K562 (cell line): ENCODE measurements around the gene NAPA. TPM values are rescaled to one million over a fixed set of nuclear protein-coding genes. Genes with fewer than 3 reads are reported as not detected.
A peak's percentile ranks its signal among the peaks of the same experiment; 100 is the strongest.

ENCODE experiments used
- ATF7 ChIP-seq: fragments of 450-650 bp; IDR thresholded peaks from 2 replicates; pipeline ENCODE4 v1.7.1; 2014; ENCODE audit warnings: mild to moderate bottlenecking, moderate library complexity
- CAMTA2 ChIP-seq: fragments of 250-450 bp; sonication (Bioruptor Pico); conservative IDR thresholded peaks from 2 replicates; pipeline ENCODE4 v1.5.1; 2022
- CHD7 ChIP-seq: fragments of 200-600 bp; sonication (generic); IDR thresholded peaks from one replicate; pipeline ENCODE4 v1.6.1; 2012; ENCODE audit warnings: mild to moderate bottlenecking, low read depth, low read length, inconsistent platforms
- CREM ChIP-seq: IDR thresholded peaks from 2 replicates; pipeline ENCODE4 v1.6.1; 2014; ENCODE audit warnings: antibody characterized with exemption, low read depth
- HIVEP1 ChIP-seq: fragments of 250-450 bp; sonication (Bioruptor Pico); IDR thresholded peaks from 2 replicates; pipeline ENCODE4 v1.4.0; 2020; ENCODE audit warnings: mild to moderate bottlenecking
- POU5F1 ChIP-seq: fragments of 150-350 bp; IDR thresholded peaks from 2 replicates; pipeline ENCODE4 v1.6.1; 2014; ENCODE audit warnings: borderline replicate concordance, low read length, low read depth, mild to moderate bottlenecking; ENCODE audit not compliant: partially characterized antibody
- RBFOX2 ChIP-seq: fragments of 200-400 bp; formaldehyde crosslinking; IDR thresholded peaks from 2 replicates; pipeline ENCODE4 v1.6.1; 2017; ENCODE audit warnings: low read depth, mild to moderate bottlenecking, low read length, moderate library complexity
- ZBTB43 ChIP-seq: sonication (generic); formaldehyde crosslinking; IDR thresholded peaks from 2 replicates; pipeline ENCODE4 v1.8.0; 2023; ENCODE audit warnings: mild to moderate bottlenecking, missing genetic modification reagents
- ZKSCAN8 ChIP-seq: fragments of 200-800 bp; sonication (Bioruptor generic); IDR thresholded peaks from 2 replicates; pipeline ENCODE4 v1.6.1; 2016; ENCODE audit warnings: missing genetic modification characterization, missing compliant biosample characterization
- ZNF445 ChIP-seq: fragments of 250-450 bp; sonication (Bioruptor Pico); IDR thresholded peaks from 2 replicates; pipeline ENCODE4 v1.4.0; 2020; ENCODE audit warnings: low read depth, mild to moderate bottlenecking, moderate library complexity
- ZSCAN32 ChIP-seq: fragments of 450-650 bp; formaldehyde crosslinking; IDR thresholded peaks from 2 replicates; pipeline ENCODE4 v1.4.0; 2020; ENCODE audit warnings: mild to moderate bottlenecking, moderate library complexity
- polyA plus RNA-seq, 8 experiments: library from polyadenylated mRNA; depleted of rRNA in 4 of 8; stranded (reverse) in 5 of 8; unstranded in 3 of 8; fragments of >200 nt; fragmentation: Nextera tagmentation in 2 of 8; fragmentation: Illumina TruSeq in 1 of 8; extraction: Ambion mirVana in 2 of 8; extraction: Trizol in 1 of 8; gene quantifications; 2 replicates each; pipeline versions ENCODE4 v1.2.1 to v1.2.3, GENCODE V29; 2011 to 2014; ENCODE audit warnings: inconsistent platforms in 1 of 8, missing spikeins in 1 of 8
- total RNA-seq, 7 experiments: library from RNA; depleted of rRNA in 6 of 7; stranded (reverse); fragments of >200 nt in 6 of 7; fragmentation: Illumina TruSeq in 2 of 7; extraction: Trizol in 2 of 7; gene quantifications; 2 replicates each; pipeline versions ENCODE4 v1.2.1 to v1.2.3, GENCODE V29; 2011 to 2021; ENCODE audit warnings: low replicate concordance in 1 of 7
- TF ChIP-seq, protein P1 (sequence below): sonication (generic); formaldehyde crosslinking; IDR thresholded peaks from 2 replicates; pipeline ENCODE4 v1.8.1; 2023; ENCODE audit warnings: mild to moderate bottlenecking, missing genetic modification reagents

Gene NAPA
- total and polyA plus RNA-seq, 9 of the 15 experiments (the other 6 are each of a cell fraction or from before 2014, with no cell fraction given): 5.4 to 98.6 (median 77.5) TPM

DNA sequence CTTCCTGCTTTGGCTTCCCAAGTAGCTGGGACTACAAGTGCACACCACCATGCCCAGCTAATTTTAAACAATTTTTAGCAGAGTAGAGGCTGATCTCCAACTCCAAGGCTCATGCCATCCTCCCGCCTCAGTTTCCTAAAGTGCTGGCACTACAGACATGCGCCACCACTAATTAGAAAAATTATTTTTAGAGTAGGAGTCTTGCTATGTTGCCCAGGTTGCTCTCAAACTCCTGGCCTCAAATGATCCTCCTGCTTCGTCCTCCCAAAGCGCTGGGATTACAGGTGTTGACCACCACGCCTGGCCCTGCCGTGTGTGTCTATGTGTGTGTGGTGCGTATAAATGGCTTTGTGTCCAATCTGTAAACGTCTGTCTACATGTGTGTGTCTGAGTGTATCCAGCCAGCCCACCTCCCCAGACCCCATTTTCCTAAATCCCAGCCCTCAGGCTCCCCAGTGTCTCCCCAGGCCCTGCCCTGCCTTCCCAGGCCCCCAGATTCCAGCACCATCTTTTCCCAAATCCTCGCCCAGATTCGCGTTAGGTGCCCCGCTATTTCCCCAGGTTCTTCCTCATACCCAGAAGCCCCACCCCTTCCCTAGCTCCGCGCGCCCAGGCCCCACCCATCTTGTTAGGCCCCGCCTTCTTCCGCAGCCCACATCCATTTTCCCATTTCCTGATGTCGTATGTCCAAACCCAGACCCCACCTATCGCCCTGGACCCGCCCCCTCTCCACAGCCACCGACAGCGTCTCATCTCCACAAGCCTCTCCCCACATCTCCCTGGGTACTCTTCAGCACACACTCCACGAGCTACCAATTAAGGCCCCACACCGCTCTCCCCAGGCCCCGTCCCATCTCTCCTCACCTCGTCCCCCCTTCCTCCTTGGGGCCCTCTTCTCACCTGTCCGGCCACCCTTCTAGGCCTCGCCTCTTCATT, 68.1 kb downstream of the NAPA start (continued):
- TF ChIP-seq CHD7: no peak
- no peak for TF ChIP-seq ZNF445
- TF ChIP-seq, protein P1, sequence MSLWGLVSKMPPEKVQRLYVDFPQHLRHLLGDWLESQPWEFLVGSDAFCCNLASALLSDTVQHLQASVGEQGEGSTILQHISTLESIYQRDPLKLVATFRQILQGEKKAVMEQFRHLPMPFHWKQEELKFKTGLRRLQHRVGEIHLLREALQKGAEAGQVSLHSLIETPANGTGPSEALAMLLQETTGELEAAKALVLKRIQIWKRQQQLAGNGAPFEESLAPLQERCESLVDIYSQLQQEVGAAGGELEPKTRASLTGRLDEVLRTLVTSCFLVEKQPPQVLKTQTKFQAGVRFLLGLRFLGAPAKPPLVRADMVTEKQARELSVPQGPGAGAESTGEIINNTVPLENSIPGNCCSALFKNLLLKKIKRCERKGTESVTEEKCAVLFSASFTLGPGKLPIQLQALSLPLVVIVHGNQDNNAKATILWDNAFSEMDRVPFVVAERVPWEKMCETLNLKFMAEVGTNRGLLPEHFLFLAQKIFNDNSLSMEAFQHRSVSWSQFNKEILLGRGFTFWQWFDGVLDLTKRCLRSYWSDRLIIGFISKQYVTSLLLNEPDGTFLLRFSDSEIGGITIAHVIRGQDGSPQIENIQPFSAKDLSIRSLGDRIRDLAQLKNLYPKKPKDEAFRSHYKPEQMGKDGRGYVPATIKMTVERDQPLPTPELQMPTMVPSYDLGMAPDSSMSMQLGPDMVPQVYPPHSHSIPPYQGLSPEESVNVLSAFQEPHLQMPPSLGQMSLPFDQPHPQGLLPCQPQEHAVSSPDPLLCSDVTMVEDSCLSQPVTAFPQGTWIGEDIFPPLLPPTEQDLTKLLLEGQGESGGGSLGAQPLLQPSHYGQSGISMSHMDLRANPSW: no peak
- no peak for TF ChIP-seq ZSCAN32 (CRISPR knock-in tag)
- TF ChIP-seq ZKSCAN8 (CRISPR knock-in tag): no peak
- no peak for TF ChIP-seq ATF7
- no peak for TF ChIP-seq RBFOX2
- TF ChIP-seq ZBTB43 (CRISPR knock-in tag): no peak
- TF ChIP-seq CAMTA2 (CRISPR knock-in tag): no peak
- no peak for TF ChIP-seq HIVEP1 (CRISPR knock-in tag)
- TF ChIP-seq CREM: peak; percentile 47; the same call in 1 of the 2 replicates
- TF ChIP-seq POU5F1: no peak
